Stimulated activated CD8-positive, alpha-beta memory T cell treated with anti-CD3 and anti-CD28 coated beads, Interleukin-15, amount 100 ng/mL, for 24 hours (primary cell): ENCODE data around the gene OPRM1.

Source experiments
- DNase-seq: peaks from one replicate; pipeline ENCODE4 v3.0.0-alpha.2; 2020; ENCODE audit warnings: low read depth

OPRM1 gene

GRCh38 chr6:154284313-154284853 lies 245.3 kb downstream of the OPRM1 start:
- no peak for DNase-seq

GRCh38 chr6:154285826-154286225 lies 246.8 kb downstream of the OPRM1 start:
- DNase-seq, result no peak

- no peak for DNase-seq
Observed at GRCh38 chr6:154289818-154290508, 250.9 kb downstream of the OPRM1 start.

- DNase-seq, result no peak
Observed at GRCh38 chr6:154292066-154292465, 253.0 kb downstream of the OPRM1 start.

- no peak for DNase-seq
Observed at GRCh38 chr6:154292855-154293519, 253.9 kb downstream of the OPRM1 start.

GRCh38 chr6:154295733-154296132 lies 256.7 kb downstream of the OPRM1 start:
- no peak for DNase-seq
